NCI-H2107 treated with DMSO at 0.1 percent for 48 hours (cell line): ENCODE results near the gene IL17RE.
"Not testable (repeated sequence)": the region's sequence is repeated elsewhere in the genome, so short reads cannot be mapped to it uniquely, and the experiment has no call there.

ENCODE experiments used
- DNase-seq: peaks from one replicate; lab custom pipeline; 2025; ENCODE audit not compliant: unreplicated experiment; lab: John Stamatoyannopoulos, UW

Gene IL17RE

DNA sequence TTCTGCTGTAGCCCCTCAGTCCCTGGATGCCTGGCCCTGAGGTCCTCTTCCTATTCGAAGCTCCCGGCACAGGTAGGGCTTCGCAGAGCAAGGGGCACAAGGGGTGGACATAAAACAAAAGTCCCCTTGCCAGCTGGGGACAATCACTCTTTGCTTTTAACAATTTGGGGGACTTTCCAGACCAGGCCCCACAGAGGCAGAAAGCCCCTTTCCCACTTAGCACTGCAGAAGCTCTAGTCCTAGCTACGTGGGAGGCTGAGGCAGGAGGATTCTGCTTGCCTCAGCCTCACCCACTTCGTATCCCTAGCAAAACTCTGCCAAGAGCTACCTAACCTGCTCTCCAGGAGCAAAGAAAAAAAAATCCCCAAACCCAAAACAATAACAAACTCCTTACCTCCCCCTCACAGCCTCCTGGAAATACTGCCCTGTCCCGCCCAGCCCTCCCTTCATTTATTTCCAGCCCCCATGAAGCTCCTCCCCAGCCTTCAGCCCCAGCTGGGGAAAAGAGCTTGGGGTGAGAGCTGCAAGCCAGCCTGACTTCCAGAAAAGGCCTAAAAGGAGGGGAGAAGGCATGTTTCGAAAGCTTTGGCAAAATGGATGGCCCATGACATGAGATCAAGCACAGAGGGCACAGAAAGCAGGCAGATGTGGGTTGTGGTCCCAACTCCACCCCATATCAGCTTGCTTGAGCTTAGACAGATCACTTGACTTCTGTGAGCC is 22.7 kb upstream of the IL17RE start, which contains the start of gene CIDEC:
TSS of gene CIDEC (minus strand) at position 424 of the 720 bp plus-strand sequence. CDS start 1,767 bp downstream, outside the sequence.
- DNase-seq = no peak

DNA sequence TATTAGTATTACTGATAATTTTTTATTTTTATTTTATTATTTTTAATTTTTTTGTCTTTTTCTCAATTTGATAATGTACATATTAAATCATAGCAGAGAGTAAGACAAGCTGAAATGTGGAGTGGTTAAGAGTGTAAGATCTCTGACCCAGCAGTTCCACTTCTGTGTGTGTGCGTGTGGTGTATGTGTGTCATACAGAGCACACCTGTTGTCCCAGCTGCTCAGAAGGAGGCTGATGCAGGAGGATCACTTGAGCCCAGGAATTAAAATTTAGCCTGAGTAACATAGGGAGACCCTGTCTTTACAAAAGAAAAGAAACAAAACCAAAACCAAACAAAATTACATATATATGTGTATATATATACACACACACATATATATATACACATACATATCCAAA is 21.2 kb upstream of the IL17RE start:
- DNase-seq = no peak

DNA sequence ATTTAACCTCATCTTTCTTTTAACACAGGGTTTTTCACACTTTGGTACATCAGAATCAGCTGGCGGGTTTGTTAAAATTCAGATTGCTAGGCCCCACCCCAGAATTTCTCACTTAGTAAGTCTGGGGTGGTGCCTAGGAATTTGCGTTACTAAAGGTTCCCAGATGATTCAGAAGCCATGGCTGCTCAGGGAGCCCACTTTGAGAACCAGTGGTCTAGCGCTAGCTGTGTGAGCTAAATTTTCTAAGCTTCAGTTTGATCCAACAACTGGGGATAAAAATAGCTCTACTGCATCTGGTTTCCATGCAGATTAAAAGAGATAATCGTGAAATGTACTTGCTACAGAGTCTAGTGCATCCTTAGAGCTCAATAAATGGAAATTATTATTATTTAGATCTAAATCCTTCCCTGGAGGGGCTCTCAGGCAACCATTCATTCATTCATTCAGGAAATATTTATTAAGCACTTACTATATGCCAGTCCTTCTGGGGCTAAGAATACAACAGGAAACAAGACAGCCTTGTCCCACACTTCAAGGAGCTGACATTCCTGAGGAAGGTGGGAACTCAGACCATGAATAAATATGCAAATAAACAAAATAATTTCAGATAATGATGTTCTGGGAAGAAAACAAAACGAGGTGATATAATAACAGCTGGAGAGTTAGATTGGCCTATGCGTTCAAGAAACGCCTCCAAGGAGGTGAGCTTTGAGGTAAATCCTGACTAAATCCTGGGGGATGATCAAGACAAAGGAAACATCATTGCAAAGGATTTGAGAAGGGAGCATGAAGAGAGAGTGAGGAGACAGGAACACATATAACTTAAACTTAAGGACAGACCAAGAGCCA is 18.7 kb upstream of the IL17RE start:
- no peak for DNase-seq

DNA sequence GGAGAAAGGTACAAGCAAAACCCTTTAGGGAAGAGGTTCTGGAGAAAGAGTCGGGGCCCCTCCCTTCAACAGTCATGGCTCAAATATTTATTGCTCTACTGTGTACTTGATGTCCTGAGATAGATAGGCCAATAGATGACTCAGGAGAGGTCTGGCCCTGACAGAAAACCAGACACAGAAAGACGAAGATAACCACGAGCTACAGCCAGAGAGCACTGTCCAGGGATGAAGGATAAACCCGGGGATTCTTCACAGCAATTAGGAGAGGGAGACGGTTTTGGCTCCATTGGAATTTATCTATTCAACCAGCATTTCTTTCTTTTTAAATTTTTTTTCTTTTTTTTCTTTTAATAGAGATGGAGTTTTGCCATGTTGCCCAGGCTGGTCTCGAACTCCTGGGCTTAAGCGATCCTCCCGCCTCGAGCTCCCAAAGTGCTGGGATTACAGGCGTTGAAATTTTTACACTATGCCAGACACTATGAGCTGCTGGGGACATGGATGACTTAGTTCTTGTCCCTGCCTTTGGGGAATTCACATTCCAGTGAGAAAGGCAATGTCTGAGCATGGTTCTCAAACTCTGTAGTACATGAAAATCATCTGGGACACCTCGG is 18.0 kb upstream of the IL17RE start:
- DNase-seq = no peak

DNA sequence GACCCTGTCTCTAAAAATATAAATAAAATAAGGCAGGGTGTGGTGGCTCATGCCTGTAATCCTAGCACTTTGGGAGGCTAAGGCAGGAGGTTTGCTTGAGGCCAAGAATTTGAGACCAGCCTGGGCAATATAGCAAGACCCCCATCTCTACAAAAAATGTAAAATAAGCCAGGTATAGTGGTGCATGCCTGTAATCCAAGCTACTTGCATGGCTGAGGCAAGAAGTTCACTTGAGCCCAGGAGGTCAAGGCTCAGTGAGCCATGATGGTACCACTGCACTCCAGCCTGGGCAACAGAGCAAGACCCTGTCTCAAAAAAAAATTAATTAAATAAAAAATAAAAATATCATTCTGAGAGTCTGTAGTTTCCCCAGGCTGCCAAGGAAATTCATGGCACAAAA is 16.3 kb upstream of the IL17RE start:
- no peak for DNase-seq

DNA sequence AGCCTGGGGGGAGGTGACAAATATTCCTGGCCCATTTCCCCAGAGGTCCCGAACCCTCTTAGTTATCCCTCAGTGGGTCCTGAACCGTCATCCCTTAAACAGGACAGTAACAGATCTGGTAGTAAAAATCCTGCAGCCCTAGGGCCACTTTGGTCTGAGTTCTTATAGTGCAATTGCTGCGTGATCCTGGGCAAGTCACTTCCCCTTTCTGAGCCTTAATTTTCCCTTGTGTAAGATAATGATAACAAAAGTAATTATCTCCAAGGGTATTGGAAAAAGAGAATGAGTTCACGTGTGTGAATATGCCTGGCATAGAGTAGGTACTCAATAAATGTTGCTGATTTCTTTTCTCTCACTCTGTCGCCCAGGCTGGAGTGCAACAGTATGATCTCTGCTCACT is 15.2 kb upstream of the IL17RE start:
- no peak for DNase-seq

DNA sequence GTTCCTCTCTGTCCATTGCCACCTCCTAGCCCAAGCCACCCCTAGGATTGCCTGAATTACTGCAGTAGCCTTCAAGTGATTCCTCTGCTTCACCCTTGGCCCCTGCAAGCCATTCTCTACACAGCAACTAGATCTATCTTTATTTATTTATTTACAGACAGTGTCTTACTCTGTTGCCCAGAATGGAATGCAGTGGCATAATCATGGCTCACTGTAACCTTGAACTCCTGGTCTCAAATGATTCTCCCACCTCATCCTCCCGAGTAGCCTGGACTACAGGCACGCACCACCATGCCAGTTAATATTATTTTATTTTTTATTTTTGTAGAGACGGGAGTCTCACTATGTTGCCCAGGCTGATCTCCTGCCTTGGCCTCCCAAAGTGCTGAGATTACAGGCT is 14.1 kb upstream of the IL17RE start:
- DNase-seq = no peak

DNA sequence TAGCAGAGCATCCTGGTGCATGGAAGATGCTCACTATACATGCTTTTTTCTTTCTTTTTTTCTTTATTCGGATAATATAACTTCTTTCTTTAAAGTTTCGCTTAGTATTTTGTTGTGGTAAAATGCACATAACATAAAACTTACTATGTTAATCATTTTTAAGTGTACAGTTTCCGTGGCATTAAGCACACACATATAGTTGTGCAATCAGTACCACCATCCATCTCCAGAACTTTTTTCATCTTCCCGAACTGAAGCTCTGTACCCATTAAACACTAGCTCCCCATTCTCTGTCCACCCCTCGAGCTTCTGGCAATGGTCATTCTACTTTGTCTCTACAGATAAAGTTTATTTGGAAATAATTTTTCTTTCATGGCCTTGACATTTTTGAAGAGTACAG is 13.2 kb upstream of the IL17RE start:
- no peak for DNase-seq

DNA sequence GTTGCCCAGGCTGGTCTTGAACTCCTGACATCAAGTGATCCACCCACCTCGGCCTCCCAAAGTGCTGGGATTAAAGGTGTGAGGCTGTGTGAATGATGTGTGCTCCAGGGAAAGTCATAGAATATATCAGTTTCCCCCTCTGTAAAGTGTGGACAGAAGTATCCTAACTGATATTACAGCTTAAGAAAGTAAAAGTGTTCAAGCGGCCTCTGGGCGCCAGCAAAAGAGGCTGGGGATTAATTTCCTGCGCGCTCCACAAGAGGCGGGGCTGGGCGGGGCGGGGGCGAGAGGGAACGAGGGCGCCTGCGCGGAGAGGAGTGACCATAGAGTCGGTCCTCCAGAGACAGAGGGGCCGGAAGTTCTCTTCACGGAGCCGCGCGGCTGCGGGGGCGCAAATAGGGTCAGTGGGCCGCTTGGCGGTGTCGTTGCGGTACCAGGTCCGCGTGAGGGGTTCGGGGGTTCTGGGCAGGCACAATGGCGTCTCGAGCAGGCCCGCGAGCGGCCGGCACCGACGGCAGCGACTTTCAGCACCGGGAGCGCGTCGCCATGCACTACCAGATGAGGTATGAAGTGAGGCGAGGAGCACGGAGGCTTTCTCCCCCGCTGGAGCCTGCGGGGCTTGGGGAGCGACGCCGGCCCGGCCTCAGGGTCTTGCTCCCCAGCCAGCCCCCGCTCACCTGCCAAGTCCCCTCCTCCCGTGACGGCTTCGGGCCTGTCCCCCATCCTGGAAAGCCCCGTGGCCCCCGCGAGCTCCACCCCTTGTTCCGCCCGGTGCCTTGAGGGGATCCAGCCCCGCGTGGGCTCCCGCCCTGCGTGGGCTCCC is 12.2 kb upstream of the IL17RE start, which contains the start of gene JAGN1:
TSS of gene JAGN1 (plus strand) at position 362 of the 823 bp plus-strand sequence. CDS start at position 475, 113 bp downstream.
- DNase-seq = peak; percentile 56

DNA sequence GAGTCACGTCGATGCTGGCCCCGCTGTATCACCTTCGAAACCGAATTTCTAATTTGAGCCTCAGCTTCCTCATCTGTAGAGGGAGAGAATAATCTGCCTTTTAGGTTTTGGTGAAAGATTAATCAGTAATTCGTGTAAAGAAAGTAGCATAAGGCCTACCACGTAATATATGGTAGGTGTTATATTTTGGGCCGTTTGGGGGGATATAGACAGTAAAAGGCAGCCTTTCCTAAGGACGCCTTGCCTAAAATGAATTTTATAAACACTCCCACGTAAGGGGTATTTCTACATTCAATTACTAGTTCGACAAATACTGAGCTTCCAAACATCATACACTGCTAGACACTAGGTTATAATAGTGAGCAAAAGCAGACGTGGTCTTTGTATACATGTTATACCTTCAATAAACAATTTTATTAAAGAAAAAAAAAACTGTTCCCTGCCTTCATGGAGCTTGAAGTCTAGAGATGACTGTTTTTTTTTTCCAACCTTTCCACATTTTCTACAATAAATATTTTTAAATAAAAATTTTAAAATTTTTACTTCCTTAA is 11.5 kb upstream of the IL17RE start:
- DNase-seq = no peak

DNA sequence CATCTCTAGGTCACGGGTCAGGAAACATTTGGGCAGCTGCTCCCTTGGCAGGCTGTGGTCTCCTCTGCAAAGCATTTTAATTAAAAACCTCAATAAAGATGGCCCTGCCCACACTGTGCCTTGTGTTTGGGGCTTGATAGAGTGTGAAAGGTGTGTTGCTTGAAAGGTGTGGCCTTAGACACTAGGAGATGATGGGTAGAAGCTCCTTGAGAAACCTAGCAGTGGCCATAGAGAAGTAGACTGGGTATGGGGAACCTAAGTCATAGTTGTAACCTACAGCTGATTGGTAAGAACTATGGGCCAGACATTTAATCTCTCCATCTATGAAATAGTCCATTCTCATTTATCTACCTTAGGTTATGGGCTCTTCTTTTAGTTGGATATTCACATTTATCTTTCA is 8.9 kb upstream of the IL17RE start:
- DNase-seq = no peak

DNA sequence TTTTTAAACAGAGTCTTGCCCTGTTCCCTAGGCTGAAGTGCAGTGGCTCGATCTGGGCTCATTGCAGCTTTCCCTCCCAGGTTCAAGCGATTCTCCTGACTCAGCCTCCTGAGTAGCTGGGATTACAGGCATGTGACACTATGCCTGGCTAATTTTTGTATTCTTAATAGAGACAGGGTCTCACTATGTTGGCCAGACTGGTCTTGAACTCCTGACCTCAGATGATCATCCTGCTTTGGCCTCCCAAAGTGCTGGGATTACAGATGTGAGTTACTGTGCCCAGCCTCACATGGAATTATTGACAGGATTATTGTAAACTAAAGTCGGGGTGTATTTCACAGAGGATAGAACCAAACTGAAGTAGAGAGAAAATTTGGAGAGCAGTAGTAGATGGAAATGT is 6.9 kb upstream of the IL17RE start:
- DNase-seq = not testable (repeated sequence)

DNA sequence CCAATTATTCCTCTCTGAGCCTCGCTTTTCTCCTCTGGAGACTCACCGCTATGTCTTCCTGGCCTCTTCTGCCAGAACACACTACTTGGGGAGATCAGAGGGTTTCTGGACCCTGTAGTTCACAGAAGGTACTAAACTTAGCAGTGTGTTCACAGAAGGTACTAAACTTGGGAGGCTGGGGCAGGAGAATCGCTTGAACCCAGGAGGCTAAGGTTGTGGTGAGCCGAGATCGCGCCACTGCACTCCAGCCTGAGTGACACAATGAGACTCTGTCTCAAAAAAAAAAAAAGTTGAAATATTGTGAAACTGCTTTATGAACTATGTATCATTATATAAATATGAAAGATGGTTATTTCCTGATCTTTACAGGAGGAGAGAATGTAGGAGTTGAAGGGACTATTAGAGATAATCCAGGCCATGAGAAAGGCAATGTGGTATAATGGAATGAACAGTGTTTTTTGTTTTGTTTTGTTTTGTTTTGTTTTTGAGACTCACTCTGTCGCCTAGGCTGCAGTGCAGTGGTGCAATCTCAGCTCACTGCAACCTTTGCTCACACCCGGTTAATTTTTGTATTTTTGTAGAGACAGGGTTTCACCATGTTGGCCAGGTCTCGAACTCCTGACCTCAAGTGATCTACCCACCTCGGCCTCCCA is 5.8 kb upstream of the IL17RE start:
- DNase-seq = not testable (repeated sequence)

DNA sequence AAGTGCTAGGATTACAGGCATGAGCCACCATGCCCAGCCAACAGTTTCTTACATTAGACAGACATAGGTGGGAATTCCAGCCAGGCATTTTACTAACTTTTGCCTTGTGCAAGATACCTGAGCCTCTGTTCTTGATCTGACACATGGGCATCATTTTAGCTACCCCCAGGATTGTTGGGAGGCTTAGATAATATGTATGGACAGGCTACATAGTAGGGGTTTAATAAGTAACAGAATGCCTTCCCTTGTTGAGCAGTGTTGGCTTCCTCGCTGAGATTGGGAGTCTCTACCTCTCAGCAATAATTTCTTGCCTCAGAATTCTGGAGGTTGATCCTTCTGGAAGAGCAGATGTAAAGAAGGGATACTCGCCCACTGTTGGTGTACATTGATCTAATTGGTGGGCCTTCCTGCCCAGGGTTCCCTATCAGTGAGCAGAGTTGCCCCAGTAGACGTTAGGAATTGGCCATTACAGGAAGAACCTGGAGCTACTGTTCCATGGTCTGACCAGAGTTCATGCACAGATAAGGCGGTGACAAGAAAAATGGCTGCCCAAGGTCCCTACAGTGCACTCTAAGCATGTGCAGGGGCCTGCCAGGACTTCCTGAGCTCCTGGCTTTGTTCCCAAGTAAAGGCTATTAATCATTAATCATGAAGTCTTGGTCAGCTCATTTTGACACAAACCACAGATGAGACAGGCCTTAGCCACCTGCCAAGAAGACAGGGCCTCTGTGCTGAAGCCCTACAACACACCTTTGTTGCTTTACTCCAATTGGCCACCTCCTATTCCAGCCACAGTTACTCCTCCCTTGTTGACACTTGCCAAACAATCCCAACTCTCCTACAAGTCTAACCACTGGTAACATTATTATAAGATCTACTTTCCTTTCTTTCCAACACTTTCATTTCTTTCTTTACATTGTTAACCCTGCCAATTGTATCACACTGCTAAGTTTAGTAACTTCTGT is 5.0 kb upstream of the IL17RE start:
- no peak for DNase-seq

DNA sequence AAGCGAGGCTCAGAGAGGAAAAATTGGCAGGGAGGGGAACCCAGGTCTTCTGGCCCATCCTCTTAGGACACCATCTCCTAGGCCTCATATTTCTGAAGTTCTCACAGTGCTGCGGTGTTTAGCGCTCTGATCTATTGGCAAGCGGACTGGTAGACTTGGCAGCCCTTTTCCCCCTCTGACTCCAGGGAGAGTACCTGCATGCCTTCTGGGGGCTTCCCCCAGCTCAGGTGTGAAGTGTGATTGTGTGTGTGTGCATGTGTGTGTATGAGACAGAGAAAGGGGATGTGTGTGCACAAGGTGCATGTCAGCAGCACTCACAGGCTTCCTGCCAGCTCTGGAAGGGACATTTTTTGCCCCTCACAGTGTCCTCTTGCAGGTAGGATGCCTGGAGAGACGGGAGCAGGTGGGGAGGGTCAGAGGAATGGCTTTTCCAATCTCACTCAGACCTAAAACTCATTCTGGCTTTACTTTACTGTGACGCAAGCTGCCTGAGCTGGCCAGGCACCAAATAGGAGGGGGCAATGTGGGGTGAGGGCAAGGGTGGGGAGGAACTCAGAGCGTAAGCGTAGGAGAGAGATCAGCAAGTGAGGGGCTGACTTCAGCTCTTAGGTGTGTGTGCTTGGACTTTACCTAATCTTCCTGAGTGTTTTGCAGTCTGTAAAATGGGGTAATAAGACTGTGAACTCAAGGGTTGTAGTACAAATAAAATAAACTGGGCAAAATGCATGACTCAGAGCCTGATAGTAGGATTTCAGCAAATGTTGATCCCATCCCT is 4.0 kb upstream of the IL17RE start:
- no peak for DNase-seq

DNA sequence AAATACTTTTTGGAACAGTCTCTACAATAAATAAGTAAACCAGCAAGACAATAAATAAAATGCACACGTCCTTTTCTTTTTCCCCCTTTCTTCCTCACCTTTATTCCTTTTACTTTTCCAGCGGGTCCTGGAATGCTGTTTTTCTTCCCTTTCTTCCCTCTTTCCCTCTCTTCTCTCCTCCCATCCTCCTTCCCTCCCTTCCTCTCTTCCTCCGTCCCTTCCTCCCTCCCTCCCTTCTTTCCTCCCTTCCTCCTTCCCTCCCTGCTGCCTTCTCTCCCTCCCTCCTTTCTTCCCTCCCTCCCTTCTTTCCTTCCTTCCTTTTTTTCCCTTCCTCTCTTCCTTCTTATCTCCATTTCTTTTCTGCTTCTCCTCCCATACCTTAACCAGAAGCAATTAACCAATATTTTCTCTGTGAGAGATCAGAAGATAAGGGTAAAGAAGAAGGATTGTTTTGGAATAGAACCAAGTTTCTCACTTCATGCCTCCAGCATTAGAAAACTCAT is 3.3 kb upstream of the IL17RE start:
- no peak for DNase-seq

DNA sequence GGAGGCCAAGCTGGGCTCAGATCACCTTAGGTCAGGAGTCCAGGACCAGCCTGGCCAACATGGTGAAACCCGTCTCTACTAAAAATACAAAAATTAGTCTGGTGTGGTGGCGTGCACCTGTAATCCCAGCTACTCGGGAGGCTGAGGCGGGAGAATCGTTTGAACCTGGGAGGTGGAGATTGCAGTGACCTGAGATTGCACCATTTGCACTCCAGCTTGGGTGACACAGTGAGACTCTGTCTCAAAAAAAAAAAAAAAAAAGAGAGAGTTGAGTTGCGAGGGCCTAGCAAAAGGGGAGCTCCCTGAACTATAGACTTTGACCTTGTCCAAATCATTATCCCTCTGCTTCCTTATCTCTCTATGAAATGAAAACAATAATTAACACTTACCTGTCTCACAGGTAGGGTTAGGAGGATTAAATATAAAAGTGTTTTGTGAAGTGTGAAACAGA is 1.7 kb upstream of the IL17RE start:
- not testable (repeated sequence) for DNase-seq

DNA sequence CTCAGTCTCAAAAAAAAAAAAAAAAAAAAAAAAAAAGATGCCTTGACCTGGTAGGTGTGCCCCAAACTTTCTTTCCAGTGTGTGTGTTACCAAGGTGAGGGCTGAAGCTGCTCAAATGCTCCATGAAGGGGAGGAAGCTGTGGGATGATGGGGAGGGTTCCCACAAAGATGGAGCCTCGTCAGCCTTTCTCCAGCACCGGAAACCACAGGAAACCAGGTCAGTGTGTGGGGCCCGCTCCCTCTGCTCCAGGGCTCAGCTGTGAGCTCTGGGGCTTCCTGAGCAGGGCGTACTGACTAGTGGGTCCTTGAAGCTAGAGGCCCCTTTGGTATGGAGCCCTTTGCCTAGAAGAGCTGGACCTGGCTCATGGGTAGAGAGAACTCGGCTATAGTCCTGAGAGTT is 681 bp upstream of the IL17RE start:
- no peak for DNase-seq
